Femur (tissue), 1 donor: ENCODE measurements around the gene ITGB3BP.
"Not testable (repeated sequence)": the region's sequence is repeated elsewhere in the genome, so short reads cannot be mapped to it uniquely, and the experiment has no call there.

Experiments
- DNase-seq: peaks from one replicate; pipeline ENCODE4 v3.0.0-alpha.2; 2017

ITGB3BP gene

GRCh38 chr1:63522891-63523728 is at the start of gene ITGB3BP, which contains the start of gene EFCAB7:
Gene ITGB3BP (minus strand): TSS chr1:63523225. CDS start chr1:63523133, 92 bp downstream.
Gene EFCAB7 (plus strand): TSS chr1:63523525. CDS start chr1:63525573, 2,048 bp downstream.
- peak; percentile 93 for DNase-seq

- DNase-seq: not testable (repeated sequence)
Measured at GRCh38 chr1:63572686-63573085, 49.7 kb upstream of the ITGB3BP start.

GRCh38 chr1:63569640-63570316 is 46.8 kb upstream of the ITGB3BP start:
- DNase-seq: no peak

GRCh38 chr1:63569068-63569467 is 46.0 kb upstream of the ITGB3BP start:
- DNase-seq: no peak

- DNase-seq: no peak
Measured at GRCh38 chr1:63563745-63564144, 40.7 kb upstream of the ITGB3BP start.

GRCh38 chr1:63559357-63559756 is 36.3 kb upstream of the ITGB3BP start:
- no peak for DNase-seq

GRCh38 chr1:63557365-63557987 is 34.5 kb upstream of the ITGB3BP start:
- peak; percentile 19 for DNase-seq

- no peak for DNase-seq
Measured at GRCh38 chr1:63555480-63555879, 32.5 kb upstream of the ITGB3BP start.

- DNase-seq: no peak
Measured at GRCh38 chr1:63548877-63549276, 25.9 kb upstream of the ITGB3BP start.

GRCh38 chr1:63548303-63548702 is 25.3 kb upstream of the ITGB3BP start:
- DNase-seq: no peak

- no peak for DNase-seq
Measured at GRCh38 chr1:63547621-63548294, 24.7 kb upstream of the ITGB3BP start.

- DNase-seq: no peak
Measured at GRCh38 chr1:63545780-63546179, 22.8 kb upstream of the ITGB3BP start.

GRCh38 chr1:63537940-63538339 is 14.9 kb upstream of the ITGB3BP start:
- no peak for DNase-seq

GRCh38 chr1:63537006-63537405 is 14.0 kb upstream of the ITGB3BP start:
- no peak for DNase-seq

- DNase-seq: no peak
Measured at GRCh38 chr1:63534406-63534805, 11.4 kb upstream of the ITGB3BP start.

GRCh38 chr1:63533931-63534330 is 10.9 kb upstream of the ITGB3BP start:
- no peak for DNase-seq

GRCh38 chr1:63532727-63533126 is 9.7 kb upstream of the ITGB3BP start:
- DNase-seq: no peak

- no peak for DNase-seq
Measured at GRCh38 chr1:63524201-63524600, 1.2 kb upstream of the ITGB3BP start.

GRCh38 chr1:63523738-63524137 is 713 bp upstream of the ITGB3BP start:
- DNase-seq: no peak

GRCh38 chr1:63516629-63517028 is 6.4 kb downstream of the ITGB3BP start:
- DNase-seq: no peak

GRCh38 chr1:63512584-63512983 is 10.4 kb downstream of the ITGB3BP start:
- DNase-seq: no peak

GRCh38 chr1:63509718-63510117 is 13.3 kb downstream of the ITGB3BP start:
- no peak for DNase-seq

- DNase-seq: no peak
Measured at GRCh38 chr1:63506782-63507181, 16.2 kb downstream of the ITGB3BP start.
